ENCODE results near the gene TRIO.
A peak's percentile ranks its signal among the peaks of the same experiment; 100 is the strongest.

Gene TRIO

DNA sequence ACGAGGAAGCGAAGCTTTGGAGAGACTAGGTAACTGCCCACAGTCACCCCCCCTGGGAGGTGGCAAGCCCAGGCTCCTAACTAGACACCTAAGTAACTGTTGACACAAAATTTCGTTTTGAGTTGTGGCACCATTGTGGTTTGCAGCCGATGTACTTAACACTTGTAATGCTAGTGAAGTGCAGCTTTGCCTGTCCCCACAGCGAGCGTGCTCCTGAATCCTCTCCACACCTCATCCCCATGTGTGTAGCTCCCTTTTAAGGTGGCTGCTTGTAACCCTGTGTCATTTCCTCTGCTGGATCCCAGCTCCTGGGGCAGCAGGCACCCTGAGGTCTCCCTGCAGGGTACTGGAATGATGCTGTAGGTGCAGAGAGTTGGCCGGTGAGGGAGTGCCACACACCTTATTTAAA, 114.9 kb downstream of the TRIO start:
- H3K27ac ChIP-seq (ENCODE audit: low read depth, low read length): no peak overlapping the region
- H3K9ac ChIP-seq (ENCODE audit: low read length): no peak overlapping the region
- no peaks in the 10 kb centered on the region for H3K36me3 ChIP-seq (ENCODE audit: insufficient read depth, low read length)
- peaks cover 62% of the 10 kb centered on the region for H3K4me1 ChIP-seq (ENCODE audit: insufficient read depth, low read length)
- no peaks in the 10 kb centered on the region for H3K9me3 ChIP-seq (ENCODE audit: low read length)
- H3K4me3 ChIP-seq (ENCODE audit: low read depth in 1 of 2, low read length in 2 of 2): no peak overlapping the region
- no peaks in the 10 kb centered on the region for H3K27me3 ChIP-seq (ENCODE audit: control insufficient read depth in 1 of 2, insufficient read depth in 2 of 2, low read length in 2 of 2)

DNA sequence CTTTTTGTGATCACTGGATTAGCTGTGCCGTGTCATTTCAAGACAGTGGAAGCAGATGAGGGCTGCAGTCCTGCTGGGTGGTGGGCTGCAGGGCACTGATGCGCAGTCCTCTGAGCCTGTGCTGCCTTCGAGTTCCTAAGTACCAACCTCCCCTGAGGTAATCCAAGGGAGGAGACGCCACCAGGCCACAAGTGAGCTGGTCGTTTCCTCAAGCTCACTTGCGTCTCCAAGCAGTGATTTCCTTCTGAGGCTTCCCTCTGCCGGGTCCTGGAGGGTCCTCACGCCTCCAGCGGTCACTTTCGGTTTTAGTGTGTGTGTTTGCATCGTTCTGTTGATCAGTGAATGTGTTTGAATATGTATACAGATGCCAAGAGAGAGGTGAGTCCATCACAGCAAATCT, 115.7 kb downstream of the TRIO start:
- H3K27ac ChIP-seq (ENCODE audit: low read depth, low read length): no peak overlapping the region
- no peak overlapping the region for H3K4me3 ChIP-seq (ENCODE audit: low read depth in 1 of 2, low read length in 2 of 2)
- H3K27me3 ChIP-seq (ENCODE audit: control insufficient read depth in 1 of 2, insufficient read depth in 2 of 2, low read length in 2 of 2): no peaks in the 10 kb centered on the region
- no peaks in the 10 kb centered on the region for H3K9me3 ChIP-seq (ENCODE audit: low read length)
- H3K36me3 ChIP-seq (ENCODE audit: insufficient read depth, low read length): no peaks in the 10 kb centered on the region
- H3K4me1 ChIP-seq (ENCODE audit: insufficient read depth, low read length): peaks cover 62% of the 10 kb centered on the region
- no peak overlapping the region for H3K9ac ChIP-seq (ENCODE audit: low read length)

DNA sequence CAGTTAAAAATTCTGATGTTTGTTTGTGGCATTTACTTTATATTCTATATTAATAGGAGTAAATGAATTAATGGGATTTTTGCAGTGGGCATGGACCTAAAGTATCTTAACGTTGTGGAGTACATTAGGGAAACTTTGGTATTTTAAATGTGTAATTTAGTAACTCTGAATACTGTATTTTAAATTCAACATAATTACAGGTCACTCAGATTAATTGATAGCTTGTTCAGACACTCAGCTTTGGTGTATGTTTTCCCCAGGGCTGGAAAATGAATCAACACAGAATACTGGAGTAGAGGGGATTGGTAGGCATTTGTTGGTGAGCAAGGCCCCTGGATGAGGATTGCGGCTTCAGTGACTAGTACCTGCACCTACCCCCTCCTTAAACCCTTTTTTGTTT, 117.5 kb downstream of the TRIO start:
- Histone ChIP-seq H3K4me1 (ENCODE audit: insufficient read depth, low read length) (peaks cover 61% of the 10 kb centered on the region), H3K27me3 (ENCODE audit: control insufficient read depth in 1 of 2, insufficient read depth in 2 of 2, low read length in 2 of 2) (no peaks in the 10 kb centered on the region), H3K4me3 (ENCODE audit: low read depth in 1 of 2, low read length in 2 of 2) (no peak overlapping the region), H3K9ac (ENCODE audit: low read length) (no peak overlapping the region), H3K36me3 (ENCODE audit: insufficient read depth, low read length) (no peaks in the 10 kb centered on the region), H3K9me3 (ENCODE audit: low read length) (no peaks in the 10 kb centered on the region), H3K27ac (ENCODE audit: low read depth, low read length) (no peak overlapping the region)

GRCh38 chr5:14261235-14261634, 118.1 kb downstream of the TRIO start:
- H3K36me3 ChIP-seq (ENCODE audit: insufficient read depth, low read length): no peaks in the 10 kb centered on the region
- H3K27ac ChIP-seq (ENCODE audit: low read depth, low read length): no peak overlapping the region
- peaks cover 62% of the 10 kb centered on the region for H3K4me1 ChIP-seq (ENCODE audit: insufficient read depth, low read length)
- no peak overlapping the region for H3K4me3 ChIP-seq (ENCODE audit: low read depth in 1 of 2, low read length in 2 of 2)
- H3K27me3 ChIP-seq (ENCODE audit: control insufficient read depth in 1 of 2, insufficient read depth in 2 of 2, low read length in 2 of 2): no peaks in the 10 kb centered on the region
- no peaks in the 10 kb centered on the region for H3K9me3 ChIP-seq (ENCODE audit: low read length)
- no peak overlapping the region for H3K9ac ChIP-seq (ENCODE audit: low read length)

DNA sequence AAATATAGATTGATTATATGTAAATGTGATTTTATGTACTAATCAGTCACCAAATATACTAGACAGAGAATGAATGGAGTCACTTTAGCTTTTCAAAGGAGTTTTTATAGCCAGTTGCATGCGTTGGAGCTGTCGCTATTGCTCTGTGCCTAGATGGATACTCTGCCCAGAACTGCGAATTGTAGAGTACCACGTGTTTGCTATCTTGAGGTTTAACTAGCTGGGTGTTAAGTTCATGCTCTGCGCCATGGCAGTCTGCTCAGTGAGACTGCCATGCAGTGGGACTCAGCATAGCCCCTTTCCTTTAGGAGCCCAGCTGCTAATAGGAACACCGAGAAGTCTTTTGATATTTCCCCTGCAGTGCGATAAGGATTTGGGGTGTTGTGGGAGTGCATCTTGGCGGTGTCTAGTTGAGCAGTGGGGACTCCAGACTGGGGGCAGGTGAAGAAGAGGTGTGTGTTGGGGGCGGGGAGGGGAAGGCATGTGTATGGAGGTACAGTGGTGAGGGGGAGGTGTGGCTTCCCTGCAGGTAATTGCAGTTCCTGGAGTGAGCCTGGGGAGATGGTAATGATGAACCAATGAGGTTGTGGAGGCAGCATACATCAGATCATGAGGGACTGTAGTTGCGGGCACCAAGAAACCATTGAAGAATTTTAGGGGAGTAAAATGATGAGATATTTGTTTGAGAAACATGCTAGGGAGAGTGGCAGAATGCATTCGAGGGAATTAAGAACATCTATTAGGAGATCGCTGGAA, 118.9 kb downstream of the TRIO start:
- no peaks in the 10 kb centered on the region for H3K27me3 ChIP-seq (ENCODE audit: control insufficient read depth in 1 of 2, insufficient read depth in 2 of 2, low read length in 2 of 2)
- H3K36me3 ChIP-seq (ENCODE audit: insufficient read depth, low read length): no peaks in the 10 kb centered on the region
- H3K4me1 ChIP-seq (ENCODE audit: insufficient read depth, low read length): peaks cover 56% of the 10 kb centered on the region
- no peak overlapping the region for H3K9ac ChIP-seq (ENCODE audit: low read length)
- H3K4me3 ChIP-seq (ENCODE audit: low read depth in 1 of 2, low read length in 2 of 2): no peak overlapping the region
- H3K9me3 ChIP-seq (ENCODE audit: low read length): no peaks in the 10 kb centered on the region
- no peak overlapping the region for H3K27ac ChIP-seq (ENCODE audit: low read depth, low read length)

DNA sequence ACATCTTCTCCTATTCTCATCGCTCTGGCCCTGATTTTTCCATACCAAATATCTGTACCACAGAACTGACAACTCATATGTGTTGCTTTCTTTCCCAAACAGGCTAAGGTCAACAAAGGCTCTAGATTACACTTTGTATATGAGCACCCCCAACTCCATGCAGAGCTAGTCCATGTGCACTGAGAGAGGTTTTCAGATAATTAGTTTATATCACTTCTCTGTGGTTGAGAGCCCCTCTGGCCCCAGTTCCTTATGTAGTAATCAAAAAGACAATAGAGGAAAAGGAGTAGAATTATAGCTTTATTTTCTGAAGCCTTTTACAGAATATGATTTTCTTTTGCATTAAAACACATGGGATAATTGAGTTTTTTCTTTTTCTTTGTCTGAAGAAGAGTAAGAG, 120.0 kb downstream of the TRIO start:
- Histone ChIP-seq H3K4me1 (ENCODE audit: insufficient read depth, low read length) (peaks cover 51% of the 10 kb centered on the region), H3K9ac (ENCODE audit: low read length) (no peak overlapping the region), H3K9me3 (ENCODE audit: low read length) (no peaks in the 10 kb centered on the region), H3K27me3 (ENCODE audit: control insufficient read depth in 1 of 2, insufficient read depth in 2 of 2, low read length in 2 of 2) (no peaks in the 10 kb centered on the region), H3K4me3 (ENCODE audit: low read depth in 1 of 2, low read length in 2 of 2) (no peak overlapping the region), H3K27ac (ENCODE audit: low read depth, low read length) (no peak overlapping the region), H3K36me3 (ENCODE audit: insufficient read depth, low read length) (no peaks in the 10 kb centered on the region)

DNA sequence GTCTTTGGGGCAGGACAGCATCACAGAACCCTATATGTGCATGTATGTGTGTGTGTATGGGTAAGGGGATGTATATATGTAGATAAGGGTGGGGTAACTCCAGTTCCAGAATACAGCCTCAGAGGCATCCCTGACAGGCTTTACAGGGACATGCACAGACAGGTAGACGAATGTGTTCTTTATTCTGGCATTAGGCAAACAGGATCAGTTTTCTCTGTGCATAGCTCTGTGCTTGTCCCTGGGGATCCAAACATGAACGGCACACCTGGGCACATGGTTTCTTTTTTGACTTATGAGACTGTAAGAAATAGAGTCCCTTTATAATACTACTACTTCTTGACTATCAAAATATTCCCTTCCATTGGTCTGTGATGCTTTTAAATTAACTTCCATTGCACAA, 120.6 kb downstream of the TRIO start:
- H3K27me3 ChIP-seq (ENCODE audit: control insufficient read depth in 1 of 2, insufficient read depth in 2 of 2, low read length in 2 of 2): no peaks in the 10 kb centered on the region
- no peaks in the 10 kb centered on the region for H3K9me3 ChIP-seq (ENCODE audit: low read length)
- H3K4me3 ChIP-seq (ENCODE audit: low read depth in 1 of 2, low read length in 2 of 2): no peak overlapping the region
- peaks cover 51% of the 10 kb centered on the region for H3K4me1 ChIP-seq (ENCODE audit: insufficient read depth, low read length)
- H3K27ac ChIP-seq (ENCODE audit: low read depth, low read length): no peak overlapping the region
- no peak overlapping the region for H3K9ac ChIP-seq (ENCODE audit: low read length)
- H3K36me3 ChIP-seq (ENCODE audit: insufficient read depth, low read length): no peaks in the 10 kb centered on the region

DNA sequence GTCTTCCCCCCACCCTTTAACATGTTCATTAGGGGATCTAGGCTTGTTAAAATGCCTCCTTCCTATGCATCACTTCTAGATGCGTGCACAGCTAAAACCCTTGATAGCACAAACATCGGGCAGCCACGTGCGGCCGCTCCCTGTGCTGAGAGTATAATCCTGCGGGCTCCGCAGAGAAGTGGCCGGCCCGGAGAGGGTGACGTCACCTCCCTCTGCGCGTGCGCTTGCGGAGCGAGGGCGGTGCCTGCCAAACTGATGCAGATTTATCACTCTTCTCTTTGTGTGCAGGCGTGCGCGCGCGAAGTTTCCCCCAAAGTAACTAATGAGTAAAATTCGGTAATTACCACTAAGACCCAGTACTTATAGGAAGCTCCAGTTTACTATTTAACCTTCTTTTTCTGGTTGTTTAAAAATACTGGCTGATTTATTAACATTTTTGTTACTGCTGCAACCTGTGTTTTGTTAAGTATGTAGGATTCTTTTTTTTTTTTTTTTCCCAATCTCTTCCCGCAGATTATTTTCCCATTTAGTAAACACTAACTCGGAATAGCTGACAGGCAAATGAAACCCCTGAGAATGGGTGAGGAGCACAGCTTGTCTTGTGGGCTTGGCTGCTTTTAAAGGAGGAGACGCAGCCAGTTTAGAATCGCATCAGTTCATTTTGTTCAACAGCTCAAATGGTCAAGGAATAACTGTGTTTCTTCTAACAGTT, 121.6 kb downstream of the TRIO start:
- H3K4me3 ChIP-seq (ENCODE audit: low read depth in 1 of 2, low read length in 2 of 2): peak overlapping the region in 1 of 2 donors; percentile 34
- H3K9ac ChIP-seq (ENCODE audit: low read length): peak overlapping the region; percentile 6

DNA sequence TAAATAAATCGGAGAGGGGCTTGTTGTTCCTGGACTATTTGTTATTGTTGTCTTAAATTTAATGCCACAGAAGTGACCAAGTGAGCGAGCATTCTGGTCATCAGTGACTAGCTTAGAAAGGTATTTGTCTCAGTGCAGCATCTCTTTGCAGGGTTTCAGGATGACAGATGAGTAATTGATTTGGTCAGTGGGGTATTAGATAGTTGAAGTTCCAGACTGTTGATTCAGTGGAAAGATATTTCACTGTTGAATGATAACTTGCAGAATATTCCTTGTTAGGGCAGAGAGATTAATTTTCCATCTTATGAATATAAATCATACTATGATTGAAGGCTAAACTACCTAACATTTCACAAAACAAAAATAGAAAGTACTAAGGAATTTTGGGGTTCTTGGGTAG, 122.4 kb downstream of the TRIO start:
- Histone ChIP-seq H3K4me1 (ENCODE audit: insufficient read depth, low read length) (peaks cover 51% of the 10 kb centered on the region), H3K36me3 (ENCODE audit: insufficient read depth, low read length) (no peaks in the 10 kb centered on the region), H3K27me3 (ENCODE audit: control insufficient read depth in 1 of 2, insufficient read depth in 2 of 2, low read length in 2 of 2) (no peaks in the 10 kb centered on the region), H3K9me3 (ENCODE audit: low read length) (no peaks in the 10 kb centered on the region), H3K27ac (ENCODE audit: low read depth, low read length) (no peak overlapping the region), H3K9ac (ENCODE audit: low read length) (no peak overlapping the region), H3K4me3 (ENCODE audit: low read depth in 1 of 2, low read length in 2 of 2) (no peak overlapping the region)

More for the DNA sequence above, 121.6 kb downstream of the TRIO start:
- H3K27ac ChIP-seq (ENCODE audit: low read depth, low read length): no peak overlapping the region
- no peaks in the 10 kb centered on the region for H3K27me3 ChIP-seq (ENCODE audit: control insufficient read depth in 1 of 2, insufficient read depth in 2 of 2, low read length in 2 of 2)
- no peaks in the 10 kb centered on the region for H3K9me3 ChIP-seq (ENCODE audit: low read length)
- peaks cover 51% of the 10 kb centered on the region for H3K4me1 ChIP-seq (ENCODE audit: insufficient read depth, low read length)
- no peaks in the 10 kb centered on the region for H3K36me3 ChIP-seq (ENCODE audit: insufficient read depth, low read length)

DNA sequence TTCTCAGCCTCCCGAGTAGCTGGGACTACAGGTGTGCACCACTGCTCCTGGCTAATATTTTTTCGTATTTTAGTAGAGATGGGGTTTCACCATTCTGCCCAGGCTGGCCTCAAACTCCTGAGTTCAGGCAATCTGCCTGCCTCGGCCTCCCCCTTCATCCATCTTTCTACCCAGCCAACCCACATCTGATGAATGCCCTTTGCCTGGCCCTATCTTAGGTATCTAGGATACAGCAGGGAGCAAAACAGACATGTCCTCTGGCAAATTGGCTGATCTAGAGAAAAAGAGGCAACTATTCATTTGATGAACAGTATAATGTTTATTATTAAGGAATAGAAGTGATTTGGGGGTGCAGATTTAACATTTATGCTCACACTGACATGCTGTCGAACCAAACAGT, 123.0 kb downstream of the TRIO start:
- Histone ChIP-seq H3K9ac (ENCODE audit: low read length) (no peak overlapping the region), H3K4me3 (ENCODE audit: low read depth in 1 of 2, low read length in 2 of 2) (no peak overlapping the region), H3K9me3 (ENCODE audit: low read length) (no peaks in the 10 kb centered on the region), H3K4me1 (ENCODE audit: insufficient read depth, low read length) (peaks cover 47% of the 10 kb centered on the region), H3K36me3 (ENCODE audit: insufficient read depth, low read length) (no peaks in the 10 kb centered on the region), H3K27me3 (ENCODE audit: control insufficient read depth in 1 of 2, insufficient read depth in 2 of 2, low read length in 2 of 2) (no peaks in the 10 kb centered on the region), H3K27ac (ENCODE audit: low read depth, low read length) (no peak overlapping the region)

- Histone ChIP-seq H3K27ac (ENCODE audit: low read depth, low read length) (no peak overlapping the region), H3K4me1 (ENCODE audit: insufficient read depth, low read length) (peaks cover 42% of the 10 kb centered on the region), H3K4me3 (ENCODE audit: low read depth in 1 of 2, low read length in 2 of 2) (no peak overlapping the region)
These were observed 123.5 kb downstream of the TRIO start for GRCh38 chr5:14266686-14267085.

More at GRCh38 chr5:14266686-14267085, 123.5 kb downstream of the TRIO start:
- Histone ChIP-seq H3K9ac (ENCODE audit: low read length) (no peak overlapping the region), H3K9me3 (ENCODE audit: low read length) (no peaks in the 10 kb centered on the region), H3K27me3 (ENCODE audit: control insufficient read depth in 1 of 2, insufficient read depth in 2 of 2, low read length in 2 of 2) (no peaks in the 10 kb centered on the region), H3K36me3 (ENCODE audit: insufficient read depth, low read length) (no peaks in the 10 kb centered on the region)

All from muscle layer of colon (tissue), 2 donors.